Thyroid gland (tissue), 4 donors: ENCODE measurements around the gene FBXO3.

Experiments used
- POLR2A ChIP-seq, 2 donors: fragments of 450-650 bp; IDR thresholded peaks; one replicate each; pipeline ENCODE4 v1.6.1; 2017; ENCODE audit warnings: antibody characterized with exemption in 2 of 2, mild to moderate bottlenecking in 2 of 2, moderate library complexity in 1 of 2
- TF ChIP-seq, protein P1 (sequence below), 6 experiments: fragments of 200-600 bp in 3 of 6; fragments of 450-650 bp in 3 of 6; sonication (generic) in 3 of 6; IDR thresholded peaks; one replicate each; pipeline ENCODE4 v1.5.1; 2016 to 2019; ENCODE audit warnings: antibody characterized with exemption in 6 of 6, mild to moderate bottlenecking in 2 of 6, inconsistent platforms in 1 of 6, moderate library complexity in 1 of 6

DNA sequence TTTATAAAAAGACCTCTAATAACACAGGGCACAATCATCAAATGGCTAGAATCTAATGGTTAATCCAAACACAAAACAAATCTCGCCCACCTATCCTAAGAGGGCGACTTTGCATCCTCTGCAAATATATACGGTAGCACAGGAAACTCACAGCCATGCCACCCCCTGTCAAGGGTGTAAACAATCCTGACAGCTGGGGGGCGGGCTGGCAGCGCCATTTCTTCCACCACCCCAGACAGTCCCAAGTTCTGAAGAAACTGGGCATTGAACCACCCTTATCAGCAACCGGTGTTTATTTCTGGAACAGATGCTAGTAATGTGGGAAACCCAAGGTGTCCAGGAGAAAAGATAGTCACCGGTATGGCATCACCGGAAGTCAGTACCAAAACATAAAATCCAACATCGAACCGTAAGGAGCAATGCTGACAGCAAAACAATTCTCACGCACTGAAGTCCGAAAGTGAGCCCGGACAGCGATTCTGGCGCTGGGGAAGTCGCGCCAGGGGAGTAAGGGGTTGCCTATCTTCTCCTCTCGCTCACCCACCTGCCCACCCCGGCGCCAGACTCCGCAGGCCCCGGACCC, 825 bp downstream of the FBXO3 start:
- no peak for TF ChIP-seq POLR2A (IDR thresholded peaks at IDR 0.05)
- TF ChIP-seq, protein P1, sequence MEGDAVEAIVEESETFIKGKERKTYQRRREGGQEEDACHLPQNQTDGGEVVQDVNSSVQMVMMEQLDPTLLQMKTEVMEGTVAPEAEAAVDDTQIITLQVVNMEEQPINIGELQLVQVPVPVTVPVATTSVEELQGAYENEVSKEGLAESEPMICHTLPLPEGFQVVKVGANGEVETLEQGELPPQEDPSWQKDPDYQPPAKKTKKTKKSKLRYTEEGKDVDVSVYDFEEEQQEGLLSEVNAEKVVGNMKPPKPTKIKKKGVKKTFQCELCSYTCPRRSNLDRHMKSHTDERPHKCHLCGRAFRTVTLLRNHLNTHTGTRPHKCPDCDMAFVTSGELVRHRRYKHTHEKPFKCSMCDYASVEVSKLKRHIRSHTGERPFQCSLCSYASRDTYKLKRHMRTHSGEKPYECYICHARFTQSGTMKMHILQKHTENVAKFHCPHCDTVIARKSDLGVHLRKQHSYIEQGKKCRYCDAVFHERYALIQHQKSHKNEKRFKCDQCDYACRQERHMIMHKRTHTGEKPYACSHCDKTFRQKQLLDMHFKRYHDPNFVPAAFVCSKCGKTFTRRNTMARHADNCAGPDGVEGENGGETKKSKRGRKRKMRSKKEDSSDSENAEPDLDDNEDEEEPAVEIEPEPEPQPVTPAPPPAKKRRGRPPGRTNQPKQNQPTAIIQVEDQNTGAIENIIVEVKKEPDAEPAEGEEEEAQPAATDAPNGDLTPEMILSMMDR (IDR thresholded peaks at IDR 0.05), result no peak
